PC-9 (cell line): ENCODE results near the gene TMEM171. TPM values are rescaled to one million over a fixed set of nuclear protein-coding genes. Genes with fewer than 3 reads are reported as not detected.

Experiments
- BruUV-seq: library from RNA; stranded (reverse); fragments of 400-500 nt; replicated peaks from 2 replicates; lab custom pipeline; 2021; lab: Mats Ljungman, UMichigan
- CTCF ChIA-PET: fragments of 300-600 bp; sonication (Branson Sonifier 250); formaldehyde crosslinking; loops from one replicate; lab custom pipeline; 2022; ENCODE audit warnings: antibody characterized with exemption; lab: Charles Lee
- POLR2A ChIA-PET: fragments of 300-600 bp; sonication (Branson Sonifier 250); formaldehyde crosslinking; loops from one replicate; lab custom pipeline; 2022; ENCODE audit warnings: antibody characterized with exemption; ENCODE audit not compliant: unreplicated experiment; lab: Charles Lee
- DNase-seq, 2 experiments: peaks; one replicate each; pipeline versions ENCODE4 v3.0.0 to v3.0.0-alpha.2; 2015 to 2022; ENCODE audit warnings: mixed read lengths in 1 of 2
- H2AFZ ChIP-seq: fragments of 200-600 bp; sonication (generic); 2 replicates; pipeline ENCODE4 v1.8.1; 2017; ENCODE audit warnings: antibody characterized with exemption
- H3F3A ChIP-seq: fragments of 200-600 bp; sonication (generic); 2 replicates; pipeline ENCODE4 v1.8.1; 2017; ENCODE audit warnings: antibody characterized with exemption, mild to moderate bottlenecking, low read depth; ENCODE audit not compliant: insufficient read depth
- H3K27ac ChIP-seq: fragments of 200-600 bp; sonication (generic); 2 replicates; pipeline ENCODE4 v1.6.1; 2016; ENCODE audit warnings: mixed run types
- H3K27me3 ChIP-seq: fragments of 200-600 bp; sonication (generic); 2 replicates; pipeline ENCODE4 v1.6.1; 2016; ENCODE audit warnings: low read depth, mixed run types; ENCODE audit not compliant: insufficient read depth
- H3K36me3 ChIP-seq: fragments of 200-600 bp; sonication (generic); 2 replicates; pipeline ENCODE4 v1.6.1; 2016; ENCODE audit warnings: low read depth, mixed run types
- H3K4me1 ChIP-seq: fragments of 200-600 bp; sonication (generic); replicated peaks from 2 replicates; pipeline ENCODE4 v1.6.1; 2016; ENCODE audit warnings: mixed run types; ENCODE audit not compliant: insufficient read depth
- H3K4me2 ChIP-seq: fragments of 200-600 bp; sonication (generic); 2 replicates; pipeline ENCODE4 v1.6.1; 2017; ENCODE audit warnings: mixed run types
- H3K4me3 ChIP-seq: fragments of 200-600 bp; sonication (generic); 2 replicates; pipeline ENCODE4 v1.6.1; 2016; ENCODE audit warnings: mixed run types
- H3K79me2 ChIP-seq: fragments of 200-600 bp; sonication (generic); 2 replicates; pipeline ENCODE4 v1.6.1; 2017; ENCODE audit warnings: low read depth, mixed run types
- H3K9me2 ChIP-seq: fragments of 200-600 bp; sonication (generic); 2 replicates; pipeline ENCODE4 v1.8.1; 2017; ENCODE audit warnings: mild to moderate bottlenecking; ENCODE audit not compliant: insufficient read depth
- H3K9me3 ChIP-seq: fragments of 200-600 bp; sonication (generic); 2 replicates; pipeline ENCODE4 v1.8.1; 2016; ENCODE audit warnings: low read depth; ENCODE audit not compliant: insufficient read depth
- H4K20me1 ChIP-seq: fragments of 200-600 bp; sonication (generic); 2 replicates; pipeline ENCODE4 v1.8.1; 2017; ENCODE audit not compliant: insufficient read depth
- CTCF ChIP-seq: fragments of 200-600 bp; sonication (generic); conservative IDR thresholded peaks from 2 replicates; pipeline ENCODE4 v1.6.1; 2017; ENCODE audit warnings: mixed run types, antibody characterized with exemption, mild to moderate bottlenecking, moderate library complexity
- EZH2 ChIP-seq: fragments of 200-600 bp; sonication (generic); IDR thresholded peaks from 2 replicates; pipeline ENCODE4 v1.8.0; 2017; ENCODE audit warnings: antibody characterized with exemption, low read depth
- intact Hi-C: fragments of 100-400 bp; cut with micrococcal nuclease; formaldehyde crosslinking; loops from one replicate; pipeline ENCODE4 v1.10.0; 2022; ENCODE audit not compliant: unreplicated experiment
- total RNA-seq: library from RNA; stranded (reverse); gene quantifications from 2 replicates; pipeline ENCODE4 v1.2.3, GENCODE V29; 2021

Gene TMEM171
- total RNA-seq, 1 experiment from 2014 or later, result 7.8 TPM

GRCh38 chr5:73130811-73131210 is 10.4 kb downstream of the TMEM171 start:
- H3F3A ChIP-seq, result no peaks in the 10 kb centered on the region
- TF ChIP-seq CTCF (no peak), EZH2 (no peak)
- H3K4me2 ChIP-seq, result no peak overlapping the region
- ChIA-PET POLR2A (no interaction called here), CTCF (no interaction called here)
- no peaks in the 10 kb centered on the region for H3K27me3 ChIP-seq
- no peak overlapping the region for H3K4me3 ChIP-seq
- no peaks in the 10 kb centered on the region for H4K20me1 ChIP-seq
- no TSS peak for BruUV-seq
- no peak overlapping the region for H2AFZ ChIP-seq
- intact Hi-C loops, result no loop called here
- no peak overlapping the region for H3K27ac ChIP-seq
- no peaks in the 10 kb centered on the region for H3K36me3 ChIP-seq
- H3K9me2 ChIP-seq, result no peaks in the 10 kb centered on the region
- H3K79me2 ChIP-seq, result no peaks in the 10 kb centered on the region
- no peaks in the 10 kb centered on the region for H3K9me3 ChIP-seq
- no peaks in the 10 kb centered on the region for H3K4me1 ChIP-seq
- no peak for DNase-seq

GRCh38 chr5:73131711-73132425 is 11.5 kb downstream of the TMEM171 start:
- Histone ChIP-seq H4K20me1 (no peaks in the 10 kb centered on the region), H2AFZ (no peak overlapping the region), H3K9me2 (no peaks in the 10 kb centered on the region), H3F3A (no peaks in the 10 kb centered on the region), H3K4me1 (no peaks in the 10 kb centered on the region), H3K36me3 (no peaks in the 10 kb centered on the region), H3K9me3 (no peaks in the 10 kb centered on the region), H3K79me2 (no peaks in the 10 kb centered on the region), H3K27me3 (no peaks in the 10 kb centered on the region), H3K4me2 (no peak overlapping the region), H3K27ac (no peak overlapping the region), H3K4me3 (no peak overlapping the region)
- intact Hi-C loops, result no loop called here
- DNase-seq, result no peak
- CTCF ChIA-PET, result no interaction called here
- TF ChIP-seq CTCF, result no peak
- POLR2A ChIA-PET, result no interaction called here
- no TSS peak for BruUV-seq

- no peaks in the 10 kb centered on the region for H3K27me3 ChIP-seq
- ChIA-PET POLR2A (interaction anchor here (0.6 kb wide), 1 partner anchor 341 kb away, joined by 11 read pairs; no protein-coding TSS in a partner anchor), CTCF (no interaction called here)
- no peaks in the 10 kb centered on the region for H3K36me3 ChIP-seq
- no peaks in the 10 kb centered on the region for H3K79me2 ChIP-seq
- H3F3A ChIP-seq, result no peaks in the 10 kb centered on the region
- intact Hi-C loops, result no loop called here
- H3K4me1 ChIP-seq, result no peaks in the 10 kb centered on the region
- H3K4me2 ChIP-seq, result no peak overlapping the region
- no peak overlapping the region for H2AFZ ChIP-seq
- no peak overlapping the region for H3K4me3 ChIP-seq
- no peaks in the 10 kb centered on the region for H4K20me1 ChIP-seq
- TF ChIP-seq CTCF (no peak), EZH2 (no peak)
- H3K9me3 ChIP-seq, result no peaks in the 10 kb centered on the region
- no peak overlapping the region for H3K27ac ChIP-seq
- no peaks in the 10 kb centered on the region for H3K9me2 ChIP-seq
- BruUV-seq, result no TSS peak
- no peak for DNase-seq
Measured at GRCh38 chr5:73132759-73133158, 12.4 kb downstream of the TMEM171 start.
